HCT116 (cell line): ENCODE measurements around the gene HDHD3. TPM values are rescaled to one million over a fixed set of nuclear protein-coding genes. Genes with fewer than 3 reads are reported as not detected.
A peak's percentile ranks its signal among the peaks of the same experiment; 100 is the strongest.

Experiments used
- ATAC-seq: fragments of 200-7000 bp; cut with Tn5 transposase; 2 replicates; pipeline ENCODE4 v1.9.1; 2020; ENCODE audit warnings: mild to moderate bottlenecking, moderate library complexity
- BruUV-seq: library from RNA; stranded (reverse); fragments of 400-500 nt; replicated peaks from 2 replicates; lab custom pipeline; 2021; lab: Mats Ljungman, UMichigan
- CTCF ChIA-PET: fragments of 300-600 bp; sonication (Branson Sonifier 250); formaldehyde crosslinking; loops from one replicate; lab custom pipeline; 2021; ENCODE audit warnings: antibody characterized with exemption; lab: Charles Lee
- POLR2A ChIA-PET: fragments of 300-600, 350-600 bp; sonication (Branson Sonifier 250); formaldehyde crosslinking; loops from one replicate; lab custom pipeline; 2021; ENCODE audit warnings: antibody characterized with exemption; lab: Charles Lee
- RAD21 ChIA-PET, 2 experiments: fragments of 300-600 bp; sonication (Branson Sonifier 250); formaldehyde crosslinking; loops; one replicate each; lab custom pipeline; 2023; ENCODE audit warnings: low total read pairs in 2 of 2; ENCODE audit not compliant: uncharacterized antibody in 2 of 2, unreplicated experiment in 2 of 2, low non-redundant PET in 1 of 2; lab: Charles Lee
- DNase-seq: peaks from one replicate; pipeline ENCODE4 v3.0.0-alpha.2; 2010; ENCODE audit warnings: low read depth, low spot score
- H2AFZ ChIP-seq: fragments of 200-600 bp; shearing (Covaris generic), sonication (generic); 2 replicates; pipeline ENCODE4 v1.6.1; 2017; ENCODE audit warnings: low read depth, mixed run types, mixed read lengths, antibody characterized with exemption, low read length; ENCODE audit not compliant: poor library complexity, severe bottlenecking
- H3K27ac ChIP-seq: 2 replicates; pipeline ENCODE4 v1.5.1; 2012; ENCODE audit warnings: low read depth, low read length
- H3K27me3 ChIP-seq: fragments of 200-600 bp; sonication (generic); 2 replicates; pipeline ENCODE4 v1.6.1; 2016; ENCODE audit warnings: mixed run types, low read length, mixed read lengths; ENCODE audit not compliant: insufficient read depth
- H3K36me3 ChIP-seq, 2 experiments: fragments of 200-500 bp in 1 of 2; fragments of 200-600 bp in 1 of 2; sonication (Bioruptor generic) in 1 of 2; sonication (generic) in 1 of 2; 2 replicates each; pipeline versions ENCODE4 v1.5.1 to v1.6.1; 2014 to 2016; ENCODE audit warnings: low read length in 2 of 2, inconsistent platforms in 1 of 2, mixed read lengths in 1 of 2, mixed run types in 1 of 2; ENCODE audit not compliant: insufficient read depth in 2 of 2, control insufficient read depth in 1 of 2
- H3K4me1 ChIP-seq, 2 experiments: fragments of 200-600 bp in 1 of 2; sonication (generic) in 1 of 2; 2 replicates each; pipeline versions ENCODE4 v1.5.1 to v1.6.1; 2012 to 2017; ENCODE audit warnings: low read length in 2 of 2, inconsistent platforms in 1 of 2, mild to moderate bottlenecking in 1 of 2, mixed read lengths in 1 of 2, mixed run types in 1 of 2, moderate library complexity in 1 of 2; ENCODE audit not compliant: insufficient read depth in 2 of 2, control insufficient read depth in 1 of 2
- H3K4me2 ChIP-seq: fragments of 200-600 bp; sonication (generic); 2 replicates; pipeline ENCODE4 v1.6.1; 2017; ENCODE audit warnings: mixed run types, low read length, mixed read lengths
- H3K4me3 ChIP-seq, 2 experiments: fragments of 200-600 bp in 1 of 2; sonication (generic) in 1 of 2; replicated peaks in 1 of 2; 2 replicates each; pipeline ENCODE4 v1.5.1; 2011 to 2016; ENCODE audit warnings: low read length in 2 of 2, control low read depth in 1 of 2, low read depth in 1 of 2, mild to moderate bottlenecking in 1 of 2, mixed read lengths in 1 of 2, mixed run types in 1 of 2
- H3K79me2 ChIP-seq: fragments of 200-600 bp; sonication (generic); 2 replicates; pipeline ENCODE4 v1.6.1; 2017; ENCODE audit warnings: mild to moderate bottlenecking, mixed run types, low read length, moderate library complexity, mixed read lengths; ENCODE audit not compliant: insufficient read depth
- H3K9ac ChIP-seq: fragments of 200-600 bp; sonication (generic); 2 replicates; pipeline ENCODE4 v1.6.1; 2016; ENCODE audit warnings: low read length, mixed read lengths
- H3K9me2 ChIP-seq: fragments of 200-600 bp; sonication (generic), shearing (Covaris generic); 2 replicates; pipeline ENCODE4 v1.6.1; 2017; ENCODE audit warnings: mixed run types, mild to moderate bottlenecking, moderate library complexity; ENCODE audit not compliant: insufficient read depth
- H3K9me3 ChIP-seq, 2 experiments: fragments of 200-500 bp in 1 of 2; fragments of 200-600 bp in 1 of 2; sonication (Bioruptor generic) in 1 of 2; sonication (generic) in 1 of 2; 2 replicates each; pipeline ENCODE4 v1.6.1; 2014 to 2017; ENCODE audit warnings: low read length in 2 of 2, mixed read lengths in 2 of 2, inconsistent platforms in 1 of 2, low read depth in 1 of 2, mild to moderate bottlenecking in 1 of 2, mixed run types in 1 of 2, moderate library complexity in 1 of 2; ENCODE audit not compliant: control insufficient read depth in 1 of 2, insufficient read depth in 1 of 2
- H4K20me1 ChIP-seq: fragments of 200-600 bp; sonication (generic), shearing (Covaris generic); 2 replicates; pipeline ENCODE4 v1.6.1; 2017; ENCODE audit warnings: mixed run types, mild to moderate bottlenecking, moderate library complexity; ENCODE audit not compliant: insufficient read depth
- ATF3 ChIP-seq: IDR thresholded peaks from 2 replicates; pipeline ENCODE4 v1.6.1; 2012
- CBX3 ChIP-seq: IDR thresholded peaks from 2 replicates; pipeline ENCODE4 v1.6.1; 2012; ENCODE audit warnings: low read depth
- CEBPB ChIP-seq: IDR thresholded peaks from 2 replicates; pipeline ENCODE4 v1.6.1; 2012; ENCODE audit warnings: low read depth
- CTCF ChIP-seq, 3 experiments: fragments of 200-600 bp in 1 of 3; sonication (generic) in 1 of 3; IDR thresholded peaks in 2 of 3; conservative IDR thresholded peaks in 1 of 3; 2 replicates each; pipeline ENCODE4 v1.5.1; 2012 to 2017; ENCODE audit warnings: low read depth in 2 of 3, low read length in 2 of 3, antibody characterized with exemption in 1 of 3, borderline replicate concordance in 1 of 3, control low read depth in 1 of 3, mild to moderate bottlenecking in 1 of 3, mixed read lengths in 1 of 3, mixed run types in 1 of 3, moderate library complexity in 1 of 3; ENCODE audit not compliant: insufficient read depth in 1 of 3
- EGR1 ChIP-seq: IDR thresholded peaks from 2 replicates; pipeline ENCODE4 v1.6.1; 2012; ENCODE audit warnings: low read depth
- ELF1 ChIP-seq: IDR thresholded peaks from 2 replicates; pipeline ENCODE4 v1.6.1; 2012; ENCODE audit warnings: low read depth, borderline replicate concordance
- EZH2 ChIP-seq: fragments of 200-600 bp; sonication (generic); IDR thresholded peaks from 2 replicates; pipeline ENCODE4 v1.6.1; 2017; ENCODE audit warnings: antibody characterized with exemption, mixed run types
- EZH2phosphoT487 ChIP-seq: fragments of 200-600 bp; IDR thresholded peaks from 2 replicates; pipeline ENCODE4 v1.6.1; 2018; ENCODE audit warnings: antibody characterized with exemption, borderline replicate concordance
- MAX ChIP-seq: IDR thresholded peaks from 2 replicates; pipeline ENCODE4 v1.6.1; 2012
- POLR2A ChIP-seq: IDR thresholded peaks from 2 replicates; pipeline ENCODE4 v1.7.0; 2011; ENCODE audit warnings: borderline replicate concordance; ENCODE audit not compliant: insufficient read depth, insufficient read length; ENCODE audit errors: extremely low read depth
- SIN3A ChIP-seq: IDR thresholded peaks from 2 replicates; pipeline ENCODE4 v1.6.1; 2012; ENCODE audit warnings: low read depth
- SP1 ChIP-seq: IDR thresholded peaks from 2 replicates; pipeline ENCODE4 v1.6.1; 2012; ENCODE audit warnings: low read depth
- SRF ChIP-seq: IDR thresholded peaks from 2 replicates; pipeline ENCODE4 v1.6.1; 2012; ENCODE audit warnings: low read depth
- TCF7L2 ChIP-seq: IDR thresholded peaks from 2 replicates; pipeline ENCODE4 v1.7.0; 2011; ENCODE audit warnings: borderline replicate concordance, inconsistent platforms; ENCODE audit not compliant: insufficient read depth, insufficient read length; ENCODE audit errors: extremely low read depth
- YY1 ChIP-seq: IDR thresholded peaks from 2 replicates; pipeline ENCODE4 v1.6.1; 2011; ENCODE audit warnings: low read length, low read depth, moderate library complexity, mild to moderate bottlenecking; ENCODE audit not compliant: insufficient replicate concordance; ENCODE audit errors: extremely low read depth
- ZBTB33 ChIP-seq: IDR thresholded peaks from 2 replicates; pipeline ENCODE4 v1.6.1; 2011; ENCODE audit warnings: mild to moderate bottlenecking, low read length, moderate library complexity; ENCODE audit not compliant: insufficient replicate concordance; ENCODE audit errors: extremely low read depth
- intact Hi-C: fragments of 100-400 bp; cut with micrococcal nuclease; formaldehyde crosslinking; loops from 2 replicates; pipeline ENCODE4 v1.10.0; 2022
- total RNA-seq: library from RNA; stranded (reverse); gene quantifications from one replicate; pipeline ENCODE4 v1.2.1, GENCODE V29; 2021; ENCODE audit not compliant: unreplicated experiment

HDHD3 gene
- total RNA-seq, 1 experiment from 2014 or later: 21.8 TPM

- intact Hi-C loops: no loop called here
- Histone ChIP-seq H2AFZ (peak overlapping the region; percentile 99), H3K4me1 (peaks cover 3 to 34% of the 10 kb centered on the region in 2 experiments; a peak in 3 of 4 replicates), H3K79me2 (peaks cover 22% of the 10 kb centered on the region), H3K4me2 (peak overlapping the region; percentile 98), H3K27ac (no peak overlapping the region), H3K9ac (peak overlapping the region; percentile 31; the same call in 1 of the 2 replicates), H3K9me2 (no peaks in the 10 kb centered on the region), H4K20me1 (no peaks in the 10 kb centered on the region), H3K9me3 (no peaks in the 10 kb centered on the region), H3K27me3 (no peaks in the 10 kb centered on the region), H3K36me3 (no peaks in the 10 kb centered on the region), H3K4me3 (peak overlapping the region; percentile 64 to 72)
- ATAC-seq: peak; percentile 3; the same call in 1 of the 2 replicates
- ChIA-PET CTCF (no interaction called here), POLR2A (interaction anchor here (1.8 kb wide), 1 partner anchor 9 kb away, joined by 13 read pairs; the partner anchor contains the start of gene WDR31), RAD21 (interaction anchor here in 1 of 2 experiments (0.6 kb wide), 1 partner anchor 749 kb away, joined by 6 read pairs; no protein-coding TSS in a partner anchor)
- BruUV-seq: no TSS peak
- no peak for DNase-seq
- TF ChIP-seq SRF (no peak), CEBPB (no peak), EZH2 (no peak), POLR2A (no peak), YY1 (no peak)
These were observed 27.7 kb downstream of the HDHD3 start for GRCh38 chr9:113349066-113349444.

GRCh38 chr9:113348437-113348836, 28.3 kb downstream of the HDHD3 start:
- Histone ChIP-seq H3K27me3 (no peaks in the 10 kb centered on the region), H3K4me3 (no peak overlapping the region), H3K9ac (no peak overlapping the region), H3K27ac (no peak overlapping the region), H3K9me3 (no peaks in the 10 kb centered on the region), H3K4me1 (peaks cover 3 to 34% of the 10 kb centered on the region in 2 experiments; a peak in 3 of 4 replicates), H3K79me2 (peaks cover 22% of the 10 kb centered on the region), H4K20me1 (no peaks in the 10 kb centered on the region), H3K36me3 (no peaks in the 10 kb centered on the region), H3K9me2 (no peaks in the 10 kb centered on the region), H2AFZ (peak overlapping the region; percentile 99), H3K4me2 (no peak overlapping the region)
- ATAC-seq: no peak
- ChIA-PET POLR2A (interaction anchor here (1.0 kb wide), 1 partner anchor 62 kb away, joined by 3 read pairs; the partner anchor contains the start of genes C9orf43 and POLE3), CTCF (no interaction called here), RAD21 (no interaction called here)
- intact Hi-C loops: no loop called here
- no TSS peak for BruUV-seq
- DNase-seq: no peak
- TF ChIP-seq ELF1: no peak
- no peak for TF ChIP-seq MAX
- TF ChIP-seq CBX3: no peak
- TF ChIP-seq EGR1: no peak
- TF ChIP-seq CTCF (IDR thresholded peaks at IDR 0.05 in 2 of 3, conservative IDR thresholded peaks at IDR 0.05 in 1 of 3; ENCODE audit: borderline replicate concordance in 1 of 3, insufficient read depth in 1 of 3, low read depth in 2 of 3, low read length in 2 of 3): no peak
- TF ChIP-seq EZH2phosphoT487: no peak
- no peak for TF ChIP-seq SP1
- TF ChIP-seq SRF: no peak
- TF ChIP-seq EZH2: no peak
- no peak for TF ChIP-seq ZBTB33
- no peak for TF ChIP-seq YY1
- no peak for TF ChIP-seq SIN3A
- TF ChIP-seq TCF7L2: no peak
- no peak for TF ChIP-seq ATF3
- TF ChIP-seq CEBPB: no peak
